Activated CD4-positive, alpha-beta T cell treated with anti-CD3 and anti-CD28 coated beads, Interleukin-2, Interleukin-6, amounts not matched to agents 100 ng/mL and 50 ng/mL, durations not matched to agents 16 hours and 8 hours (primary cell): ENCODE results near the gene CERS6.

ENCODE experiments used
- DNase-seq: peaks from one replicate; pipeline ENCODE4 v3.0.0-alpha.2; 2020

CERS6 gene

GRCh38 chr2:168816369-168816768 is 360.3 kb downstream of the CERS6 start:
- no peak for DNase-seq

DNA sequence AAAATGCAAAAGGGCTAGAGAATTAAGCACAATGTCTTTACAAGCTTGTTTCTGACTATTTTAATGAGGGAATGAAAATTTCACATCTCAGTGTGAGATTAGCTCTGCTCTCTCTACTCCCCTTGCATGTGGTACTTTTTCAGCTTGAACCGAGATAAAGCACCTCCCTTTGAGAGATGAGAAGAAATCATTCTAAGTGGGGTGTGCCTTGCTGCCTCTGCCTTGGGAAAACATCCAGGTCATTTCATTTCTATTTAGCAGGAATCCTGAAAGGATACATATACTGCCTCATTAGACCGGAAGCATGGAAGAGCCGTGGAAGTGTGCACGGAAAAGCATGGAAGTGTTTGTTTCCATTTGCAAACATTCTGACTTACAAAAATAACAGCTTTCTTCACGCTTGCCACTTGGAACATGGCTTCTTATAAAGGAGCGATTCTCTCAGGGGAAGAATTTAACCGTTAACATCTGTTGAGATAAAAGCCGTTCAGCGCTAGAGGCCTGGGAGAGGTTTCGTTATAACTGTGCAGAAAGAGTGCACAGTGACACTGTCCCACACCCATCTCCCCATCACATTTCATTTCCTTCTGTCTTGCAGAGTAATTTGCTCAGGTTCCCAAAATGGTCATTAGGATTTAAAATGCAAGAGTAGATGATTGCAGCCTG is 363.1 kb downstream of the CERS6 start:
- no peak for DNase-seq

- DNase-seq, result no peak
Measured at GRCh38 chr2:168819829-168820489, 363.9 kb downstream of the CERS6 start.

- DNase-seq, result no peak
Measured at GRCh38 chr2:168821577-168821976, 365.5 kb downstream of the CERS6 start.

- no peak for DNase-seq
Measured at GRCh38 chr2:168821992-168822391, 365.9 kb downstream of the CERS6 start.
